ENCODE results near the gene CDK16.
"Not testable (repeated sequence)": the region's sequence is repeated elsewhere in the genome, so short reads cannot be mapped to it uniquely, and the experiment has no call there.

CDK16 gene

GRCh38 chrX:47250017-47250347 is 31.5 kb downstream of the CDK16 start:
- no peak for DNase-seq (ENCODE audit: low read depth)

DNA sequence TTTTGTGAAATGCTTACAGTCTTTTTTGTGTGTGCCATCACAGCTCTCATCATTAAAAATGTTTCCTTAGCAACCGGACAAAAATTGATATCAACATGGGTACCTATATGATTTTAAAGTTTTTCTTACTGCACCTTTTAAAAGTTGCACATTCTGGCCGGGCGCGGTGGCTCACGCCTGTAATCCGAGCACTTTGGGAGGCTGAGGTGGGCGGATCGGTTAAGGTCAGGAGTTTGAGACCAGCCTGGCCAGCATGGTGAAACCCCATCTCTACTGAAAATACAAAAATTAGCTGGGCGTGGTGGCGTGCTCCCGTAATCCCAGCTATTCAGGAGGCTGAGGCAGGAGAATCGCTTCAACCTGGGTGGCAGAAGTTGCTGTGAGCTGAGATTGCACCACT is 39.1 kb downstream of the CDK16 start:
- not testable (repeated sequence) for DNase-seq (ENCODE audit: low read depth)

- no peak for DNase-seq (ENCODE audit: low read depth)
Measured at GRCh38 chrX:47264483-47265173, 46.1 kb downstream of the CDK16 start.

GRCh38 chrX:47266643-47267042 is 48.2 kb downstream of the CDK16 start:
- no peak for DNase-seq (ENCODE audit: low read depth)

DNA sequence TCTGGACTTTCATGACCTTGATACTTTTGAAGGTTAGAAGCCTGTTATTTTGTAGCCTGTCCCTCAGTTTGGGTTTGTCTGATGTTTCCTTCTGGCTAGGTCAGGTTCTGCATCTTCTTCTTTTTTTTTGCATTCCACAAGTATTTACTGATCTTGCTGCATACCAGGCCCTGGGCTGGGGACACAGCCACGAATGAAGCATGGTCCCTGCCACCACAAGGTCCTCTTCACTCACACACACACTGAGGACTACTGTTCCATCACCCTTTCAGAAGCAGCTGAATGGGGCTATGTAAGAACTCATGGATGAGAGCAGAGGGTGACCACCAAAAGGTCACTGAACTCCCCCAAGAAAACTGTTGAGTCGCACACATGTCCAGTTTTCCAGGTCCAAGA is 53.5 kb downstream of the CDK16 start:
- DNase-seq (ENCODE audit: low read depth) = no peak

DNA sequence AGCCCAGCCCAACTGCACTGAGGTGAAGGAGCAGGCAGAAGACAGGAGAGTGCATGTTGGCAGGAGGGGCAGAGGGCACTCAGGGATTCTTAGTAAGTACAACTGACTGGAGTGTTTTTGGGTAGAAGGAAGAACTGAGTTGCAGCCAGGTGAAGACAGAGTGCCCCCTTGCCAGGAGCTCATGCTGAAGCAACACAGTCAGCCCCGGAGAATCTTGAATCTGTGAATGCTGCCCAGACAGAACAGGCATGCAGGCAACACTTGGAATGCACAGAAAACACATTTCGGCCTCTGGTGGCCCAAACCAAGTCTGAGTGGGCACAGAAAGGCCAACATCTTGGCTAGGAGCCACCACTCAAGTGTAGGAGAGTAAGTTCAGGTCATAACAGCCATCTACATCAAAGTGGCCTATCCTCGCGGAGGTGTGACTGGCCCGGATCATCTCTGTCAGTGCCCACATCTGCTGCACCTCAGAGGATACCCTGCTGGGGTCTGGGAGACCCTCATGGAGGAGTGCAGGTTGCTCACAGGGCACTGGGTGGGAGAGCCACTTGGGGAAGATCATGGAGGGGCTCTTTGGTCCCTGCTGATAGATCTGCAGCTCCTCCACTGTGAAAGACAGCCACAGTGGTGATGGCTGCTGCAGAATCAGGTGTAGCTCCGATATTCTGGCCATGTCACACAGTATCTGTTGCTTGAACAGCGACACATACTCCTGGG is 54.7 kb downstream of the CDK16 start:
- DNase-seq (ENCODE audit: low read depth) = no peak

GRCh38 chrX:47278691-47279090 is 60.2 kb downstream of the CDK16 start:
- no peak for DNase-seq (ENCODE audit: low read depth)
